Liver (tissue), 9 donors: ENCODE measurements around the gene SERINC3. TPM values are rescaled to one million over a fixed set of nuclear protein-coding genes. Genes with fewer than 3 reads are reported as not detected.

Source experiments
- DNase-seq: peaks from one replicate; pipeline ENCODE4 v3.0.0-alpha.2; 2017; ENCODE audit warnings: low spot score
- H3K27ac ChIP-seq, 2 donors: one replicate each; pipeline ENCODE4 v1.7.0; 2013; ENCODE audit warnings: inconsistent platforms in 2 of 2, low read length in 2 of 2, control low read depth in 1 of 2, low read depth in 1 of 2, mild to moderate bottlenecking in 1 of 2
- H3K27me3 ChIP-seq, 4 donors: one replicate each; pipeline versions ENCODE4 v1.6.1 to v1.7.0; 2013; ENCODE audit warnings: low read length in 3 of 4, inconsistent platforms in 1 of 4, mild to moderate bottlenecking in 1 of 4, moderate library complexity in 1 of 4; ENCODE audit not compliant: control insufficient read depth in 4 of 4, insufficient read depth in 4 of 4
- H3K36me3 ChIP-seq, 4 donors: one replicate each; pipeline versions ENCODE4 v1.6.1 to v1.7.0; 2013; ENCODE audit warnings: low read length in 3 of 4, mild to moderate bottlenecking in 3 of 4, low read depth in 1 of 4, moderate library complexity in 1 of 4; ENCODE audit not compliant: control insufficient read depth in 4 of 4, insufficient read depth in 3 of 4
- H3K4me1 ChIP-seq, 4 donors: one replicate each; pipeline versions ENCODE4 v1.6.1 to v1.7.0; 2013; ENCODE audit warnings: low read length in 3 of 4, mild to moderate bottlenecking in 3 of 4, moderate library complexity in 1 of 4; ENCODE audit not compliant: control insufficient read depth in 4 of 4, insufficient read depth in 4 of 4
- H3K4me3 ChIP-seq, 3 donors: one replicate each; pipeline versions ENCODE4 v1.6.1 to v1.7.0; 2013; ENCODE audit warnings: low read length in 3 of 3, control low read depth in 1 of 3, low read depth in 1 of 3, mild to moderate bottlenecking in 1 of 3
- H3K9ac ChIP-seq, 2 donors: one replicate each; pipeline ENCODE4 v1.7.0; 2013; ENCODE audit warnings: low read length in 2 of 2, mild to moderate bottlenecking in 2 of 2, moderate library complexity in 2 of 2, control low read depth in 1 of 2, low read depth in 1 of 2
- H3K9me3 ChIP-seq, 4 donors: one replicate each; pipeline versions ENCODE4 v1.6.1 to v1.7.0; 2013; ENCODE audit warnings: low read length in 3 of 4; ENCODE audit not compliant: control insufficient read depth in 4 of 4
- ATF3 ChIP-seq: IDR thresholded peaks from 2 replicates; pipeline ENCODE4 v1.6.1; 2016; ENCODE audit warnings: antibody characterized with exemption
- CTCF ChIP-seq: fragments of 150-350 bp; IDR thresholded peaks from 2 replicates; pipeline ENCODE4 v1.5.1; 2017; ENCODE audit warnings: improper control_type of control experiment, low read depth, low read length; ENCODE audit not compliant: missing input control
- EGR1 ChIP-seq, 2 donors: IDR thresholded peaks; 2 replicates each; pipeline ENCODE4 v1.6.1; 2016 to 2018; ENCODE audit warnings: antibody characterized with exemption in 2 of 2, low read depth in 2 of 2
- FOXA2 ChIP-seq: IDR thresholded peaks from 2 replicates; pipeline ENCODE4 v1.6.1; 2016; ENCODE audit warnings: antibody characterized with exemption
- GABPA ChIP-seq, 2 donors: IDR thresholded peaks in 1 of 2; conservative IDR thresholded peaks in 1 of 2; 2 replicates each; pipeline ENCODE4 v1.6.1; 2016; ENCODE audit warnings: antibody characterized with exemption in 2 of 2, mild to moderate bottlenecking in 1 of 2, moderate library complexity in 1 of 2
- HNF4A ChIP-seq, 2 donors: conservative IDR thresholded peaks; 2 replicates each; pipeline ENCODE4 v1.6.1; 2016; ENCODE audit warnings: antibody characterized with exemption in 2 of 2, mild to moderate bottlenecking in 2 of 2
- HNF4G ChIP-seq: IDR thresholded peaks from 2 replicates; pipeline ENCODE4 v1.6.1; 2016; ENCODE audit warnings: antibody characterized with exemption
- JUND ChIP-seq, 2 donors: IDR thresholded peaks; 2 replicates each; pipeline ENCODE4 v1.6.1; 2016; ENCODE audit warnings: antibody characterized with exemption in 2 of 2
- MAX ChIP-seq: IDR thresholded peaks from 2 replicates; pipeline ENCODE4 v1.6.1; 2016; ENCODE audit warnings: antibody characterized with exemption
- RAD21 ChIP-seq, 2 donors: IDR thresholded peaks; 2 replicates each; pipeline ENCODE4 v1.6.1; 2016; ENCODE audit warnings: antibody characterized with exemption in 2 of 2, mild to moderate bottlenecking in 2 of 2
- REST ChIP-seq: IDR thresholded peaks from 2 replicates; pipeline ENCODE4 v1.6.1; 2016; ENCODE audit warnings: antibody characterized with exemption, mild to moderate bottlenecking
- RXRA ChIP-seq, 2 donors: IDR thresholded peaks; 2 replicates each; pipeline ENCODE4 v1.6.1; 2017 to 2018; ENCODE audit warnings: antibody characterized with exemption in 2 of 2, mild to moderate bottlenecking in 1 of 2
- SP1 ChIP-seq: IDR thresholded peaks from 2 replicates; pipeline ENCODE4 v1.6.1; 2018; ENCODE audit warnings: antibody characterized with exemption, mild to moderate bottlenecking
- TAF1 ChIP-seq: conservative IDR thresholded peaks from 2 replicates; pipeline ENCODE4 v1.6.1; 2016; ENCODE audit warnings: antibody characterized with exemption, mild to moderate bottlenecking
- YY1 ChIP-seq: IDR thresholded peaks from 2 replicates; pipeline ENCODE4 v1.6.1; 2016; ENCODE audit warnings: antibody characterized with exemption, mild to moderate bottlenecking
- ZBTB33 ChIP-seq: IDR thresholded peaks from 2 replicates; pipeline ENCODE4 v1.6.1; 2016; ENCODE audit warnings: antibody characterized with exemption
- WGBS: extraction: QIAGEN DNeasy Blood & Tissue Kit; methylation state at CpG from one replicate; pipeline ENCODE4 v1.1.7; 2013; 5-methylcytosine and 5-hydroxymethylcytosine counted together
- polyA plus RNA-seq, 2 donors: library from polyadenylated mRNA; stranded (reverse) in 1 of 2; unstranded in 1 of 2; fragments of 200-250 nt in 1 of 2; fragments of >200 nt in 1 of 2; fragmentation: Nextera tagmentation in 1 of 2; extraction: Ambion mirVana in 1 of 2; gene quantifications; one replicate each; pipeline versions ENCODE4 v1.2.1 to v1.2.3, GENCODE V29; 2013 to 2015
- total RNA-seq, 2 donors: library from RNA; depleted of rRNA; stranded (reverse); fragments of >200 nt; gene quantifications; one replicate each; pipeline ENCODE4 v1.2.3, GENCODE V29; 2014
- donor health status: healthy.
- donor health status: healthy.
- donor health status: healthy.
- donor health status: healthy.
- donor health status: healthy.

SERINC3 gene
- total and polyA plus RNA-seq, 4 donors: 51.1 to 70.0 (median 58.5) TPM

- TF ChIP-seq EGR1 (IDR thresholded peaks at IDR 0.05; ENCODE audit: low read depth in 2 of 2): no peak
Observed at GRCh38 chr20:44542890-44543289, 21.0 kb upstream of the SERINC3 start (continued).

- WGBS: 46% methylated on average over 4 of the region's 4 CpGs
- no peak overlapping the region for H3K9ac ChIP-seq
- no peaks in the 10 kb centered on the region for H3K27me3 ChIP-seq
- H3K27ac ChIP-seq: peak overlapping the region in 1 of 2 donors; percentile 24
- no peak overlapping the region for H3K4me3 ChIP-seq
- H3K9me3 ChIP-seq: no peaks in the 10 kb centered on the region
- peaks cover 2 to 28% (median 11%) of the 10 kb centered on the region in 4 donors for H3K4me1 ChIP-seq
- TF ChIP-seq RAD21 (IDR thresholded peaks at IDR 0.05) (no peak), ATF3 (no peak), ZBTB33 (no peak), HNF4A (conservative IDR thresholded peaks at IDR 0.05) (peak in 1 of 2 donors; percentile 21), TAF1 (no peak), SP1 (no peak), RXRA (IDR thresholded peaks at IDR 0.05) (peak; percentile 33 to 86), YY1 (no peak), GABPA (IDR thresholded peaks at IDR 0.05 in 1 of 2, conservative IDR thresholded peaks at IDR 0.05 in 1 of 2) (no peak), HNF4G (no peak), JUND (IDR thresholded peaks at IDR 0.05) (no peak), REST (no peak), CTCF (no peak), EGR1 (IDR thresholded peaks at IDR 0.05; ENCODE audit: low read depth in 2 of 2) (no peak), MAX (no peak), FOXA2 (no peak)
- no peak for DNase-seq
- H3K36me3 ChIP-seq: no peaks in the 10 kb centered on the region
Observed at GRCh38 chr20:44541992-44542391, 20.1 kb upstream of the SERINC3 start.
